SH-SY5Y (cell line): ENCODE results near the gene CLPTM1.

ENCODE experiments used
- GATA2 ChIP-seq: IDR thresholded peaks from 2 replicates; pipeline ENCODE4 v1.6.1; 2011; ENCODE audit warnings: mild to moderate bottlenecking, low read depth, low read length
- GATA3 ChIP-seq: IDR thresholded peaks from 2 replicates; pipeline ENCODE4 v1.6.1; 2011; ENCODE audit warnings: low read depth, mild to moderate bottlenecking, low read length, moderate library complexity

GRCh38 chr19:45011959-45012358 lies 56.8 kb downstream of the CLPTM1 start:
- no peak for TF ChIP-seq GATA3
- TF ChIP-seq GATA2: no peak
